Karpas-422 (cell line): ENCODE measurements around the gene PPP2R1B. TPM values are rescaled to one million over a fixed set of nuclear protein-coding genes. Genes with fewer than 3 reads are reported as not detected.

Experiments used
- DNase-seq: peaks from one replicate; pipeline ENCODE4 v3.0.0-alpha.2; 2015
- H2AFZ ChIP-seq: fragments of 200-600 bp; sonication (generic); 2 replicates; pipeline ENCODE4 v1.6.1; 2014; ENCODE audit warnings: antibody characterized with exemption, low read length, mixed read lengths
- H3K27ac ChIP-seq: fragments of 200-600 bp; sonication (generic); 2 replicates; pipeline ENCODE4 v1.5.1; 2014; ENCODE audit warnings: mild to moderate bottlenecking, low read length, moderate library complexity
- H3K27me3 ChIP-seq: fragments of 200-600 bp; sonication (generic); 2 replicates; pipeline ENCODE4 v1.6.1; 2014; ENCODE audit warnings: low read length, mixed read lengths
- H3K36me3 ChIP-seq: fragments of 200-600 bp; sonication (generic); 2 replicates; pipeline ENCODE4 v1.6.1; 2014; ENCODE audit warnings: low read length, mixed read lengths; ENCODE audit not compliant: insufficient read depth
- H3K4me1 ChIP-seq: fragments of 200-600 bp; sonication (generic); 2 replicates; pipeline ENCODE4 v1.6.1; 2014; ENCODE audit warnings: mild to moderate bottlenecking, low read length, mixed read lengths
- H3K4me2 ChIP-seq: fragments of 200-600 bp; sonication (generic); 2 replicates; pipeline ENCODE4 v1.6.1; 2014; ENCODE audit warnings: low read length, low read depth, mild to moderate bottlenecking; ENCODE audit not compliant: poor library complexity, severe bottlenecking
- H3K4me3 ChIP-seq: fragments of 200-600 bp; sonication (generic); 2 replicates; pipeline ENCODE4 v1.5.1; 2014; ENCODE audit warnings: mild to moderate bottlenecking, antibody characterized with exemption, low read length, mixed read lengths
- H3K79me2 ChIP-seq: fragments of 200-600 bp; sonication (generic); 2 replicates; pipeline ENCODE4 v1.6.1; 2014; ENCODE audit warnings: mild to moderate bottlenecking, low read length, mixed read lengths
- H3K9ac ChIP-seq: fragments of 200-600 bp; sonication (generic); 2 replicates; pipeline ENCODE4 v1.6.0; 2014; ENCODE audit warnings: low read length
- H3K9me2 ChIP-seq: fragments of 200-600 bp; sonication (generic), shearing (Covaris generic); replicated peaks from 2 replicates; pipeline ENCODE4 v1.6.0; 2014; ENCODE audit warnings: mild to moderate bottlenecking, low read length, moderate library complexity; ENCODE audit not compliant: insufficient read depth
- H3K9me3 ChIP-seq: fragments of 300-700, 200-600 bp; sonication (generic); 2 replicates; pipeline ENCODE4 v1.6.1; 2014; ENCODE audit warnings: low read length, mixed read lengths
- H4K20me1 ChIP-seq: fragments of 200-600 bp; sonication (generic); 2 replicates; pipeline ENCODE4 v1.6.1; 2014; ENCODE audit warnings: mild to moderate bottlenecking, antibody characterized with exemption, low read length, low read depth; ENCODE audit not compliant: insufficient read depth
- total RNA-seq: library from RNA; depleted of rRNA; stranded (reverse); fragments of >200 nt; shearing (Covaris generic); gene quantifications from 2 replicates; pipeline ENCODE4 v1.2.3, GENCODE V29; 2014; ENCODE audit warnings: low replicate concordance

The PPP2R1B gene
- total RNA-seq, 1 experiment from 2014 or later: 211 TPM

GRCh38 chr11:111807076-111807475 lies 40.9 kb upstream of the PPP2R1B start:
- Histone ChIP-seq H3K4me2 (no peak overlapping the region), H3K4me3 (no peak overlapping the region)

GRCh38 chr11:111801135-111801534 lies 34.9 kb upstream of the PPP2R1B start:
- Histone ChIP-seq H3K4me1 (peaks cover 13% of the 10 kb centered on the region), H3K36me3 (no peaks in the 10 kb centered on the region), H3K27ac (no peak overlapping the region), H4K20me1 (no peaks in the 10 kb centered on the region), H3K4me3 (no peak overlapping the region), H3K4me2 (no peak overlapping the region), H3K79me2 (no peaks in the 10 kb centered on the region), H2AFZ (no peak overlapping the region), H3K27me3 (no peaks in the 10 kb centered on the region), H3K9ac (no peak overlapping the region), H3K9me2 (no peaks in the 10 kb centered on the region), H3K9me3 (no peaks in the 10 kb centered on the region)
- no peak for DNase-seq

More at GRCh38 chr11:111807076-111807475, 40.9 kb upstream of the PPP2R1B start:
- H3K27ac ChIP-seq: no peak overlapping the region
- H3K79me2 ChIP-seq: no peaks in the 10 kb centered on the region
- H2AFZ ChIP-seq: no peak overlapping the region
- H3K4me1 ChIP-seq: no peaks in the 10 kb centered on the region
- H3K9ac ChIP-seq: no peak overlapping the region
- no peak for DNase-seq
- H3K9me3 ChIP-seq: no peaks in the 10 kb centered on the region
- no peaks in the 10 kb centered on the region for H4K20me1 ChIP-seq
- H3K36me3 ChIP-seq: no peaks in the 10 kb centered on the region
- H3K27me3 ChIP-seq: no peaks in the 10 kb centered on the region
- no peaks in the 10 kb centered on the region for H3K9me2 ChIP-seq

GRCh38 chr11:111798279-111798678 lies 32.1 kb upstream of the PPP2R1B start:
- Histone ChIP-seq H3K27ac (no peak overlapping the region), H3K4me2 (no peak overlapping the region), H3K9me2 (no peaks in the 10 kb centered on the region), H4K20me1 (no peaks in the 10 kb centered on the region), H3K4me1 (peaks cover 13% of the 10 kb centered on the region), H3K9me3 (no peaks in the 10 kb centered on the region), H3K36me3 (no peaks in the 10 kb centered on the region), H2AFZ (no peak overlapping the region), H3K9ac (no peak overlapping the region), H3K79me2 (no peaks in the 10 kb centered on the region), H3K4me3 (no peak overlapping the region), H3K27me3 (no peaks in the 10 kb centered on the region)
- DNase-seq: no peak

GRCh38 chr11:111797145-111797581 lies 31.0 kb upstream of the PPP2R1B start:
- Histone ChIP-seq H3K9me3 (no peaks in the 10 kb centered on the region), H3K79me2 (no peaks in the 10 kb centered on the region), H3K9ac (no peak overlapping the region), H2AFZ (no peak overlapping the region), H3K27me3 (no peaks in the 10 kb centered on the region), H4K20me1 (no peaks in the 10 kb centered on the region), H3K27ac (no peak overlapping the region), H3K4me3 (no peak overlapping the region), H3K9me2 (no peaks in the 10 kb centered on the region), H3K4me2 (no peak overlapping the region), H3K4me1 (peaks cover 13% of the 10 kb centered on the region), H3K36me3 (no peaks in the 10 kb centered on the region)
- DNase-seq: peak; percentile 100

GRCh38 chr11:111796696-111797095 lies 30.5 kb upstream of the PPP2R1B start:
- Histone ChIP-seq H3K9me2 (no peaks in the 10 kb centered on the region), H3K36me3 (no peaks in the 10 kb centered on the region), H3K79me2 (no peaks in the 10 kb centered on the region), H3K9me3 (no peaks in the 10 kb centered on the region), H4K20me1 (no peaks in the 10 kb centered on the region), H3K4me1 (peaks cover 13% of the 10 kb centered on the region), H3K4me3 (no peak overlapping the region), H2AFZ (no peak overlapping the region), H3K9ac (no peak overlapping the region), H3K27me3 (no peaks in the 10 kb centered on the region), H3K27ac (no peak overlapping the region), H3K4me2 (no peak overlapping the region)
- no peak for DNase-seq

GRCh38 chr11:111795334-111795985 lies 29.3 kb upstream of the PPP2R1B start:
- Histone ChIP-seq H3K36me3 (no peaks in the 10 kb centered on the region), H3K4me3 (no peak overlapping the region), H3K27ac (no peak overlapping the region), H3K4me1 (peaks cover 13% of the 10 kb centered on the region), H2AFZ (no peak overlapping the region), H3K27me3 (no peaks in the 10 kb centered on the region), H3K79me2 (no peaks in the 10 kb centered on the region), H3K9ac (no peak overlapping the region), H3K4me2 (no peak overlapping the region), H3K9me3 (no peaks in the 10 kb centered on the region), H4K20me1 (no peaks in the 10 kb centered on the region), H3K9me2 (no peaks in the 10 kb centered on the region)
- no peak for DNase-seq

- Histone ChIP-seq H3K9ac (no peak overlapping the region), H3K36me3 (no peaks in the 10 kb centered on the region), H3K27ac (no peak overlapping the region), H3K27me3 (no peaks in the 10 kb centered on the region), H3K4me3 (no peak overlapping the region), H3K9me2 (no peaks in the 10 kb centered on the region), H3K4me2 (no peak overlapping the region), H3K79me2 (no peaks in the 10 kb centered on the region), H3K9me3 (no peaks in the 10 kb centered on the region), H2AFZ (no peak overlapping the region), H4K20me1 (no peaks in the 10 kb centered on the region), H3K4me1 (peaks cover 13% of the 10 kb centered on the region)
- no peak for DNase-seq
Measured at GRCh38 chr11:111793863-111794262, 27.7 kb upstream of the PPP2R1B start.

GRCh38 chr11:111792955-111793500 lies 26.8 kb upstream of the PPP2R1B start:
- Histone ChIP-seq H2AFZ (no peak overlapping the region), H3K27ac (no peak overlapping the region), H3K4me3 (no peak overlapping the region), H3K9me2 (no peaks in the 10 kb centered on the region), H3K79me2 (no peaks in the 10 kb centered on the region), H3K4me1 (peaks cover 13% of the 10 kb centered on the region), H3K9ac (no peak overlapping the region), H4K20me1 (no peaks in the 10 kb centered on the region), H3K4me2 (no peak overlapping the region), H3K36me3 (no peaks in the 10 kb centered on the region), H3K9me3 (no peaks in the 10 kb centered on the region), H3K27me3 (no peaks in the 10 kb centered on the region)
- no peak for DNase-seq
